A549 (cell line): ENCODE results near the gene RIT1. TPM values are rescaled to one million over a fixed set of nuclear protein-coding genes. Genes with fewer than 3 reads are reported as not detected.

Source experiments
- ATAC-seq, 2 experiments: fragments of 200-7000 bp in 1 of 2; fragments of >200 bp in 1 of 2; cut with Nextera tagmentation in 1 of 2; cut with Tn5 transposase in 1 of 2; 3 replicates each; pipeline versions ENCODE4 v1.8.0 to v1.9.1; 2018 to 2020; ENCODE audit warnings: mild to moderate bottlenecking in 1 of 2, moderate library complexity in 1 of 2
- CTCF ChIA-PET: fragments of 300-600 bp; sonication (Branson Sonifier 250); formaldehyde crosslinking; extraction: SDS; loops from one replicate; lab custom pipeline; 2021; ENCODE audit warnings: antibody characterized with exemption, inconsistent platforms; lab: Yijun Ruan, JAX
- POLR2A ChIA-PET: fragments of 350-600 bp; formaldehyde crosslinking; extraction: SDS; loops from one replicate; lab custom pipeline; 2021; ENCODE audit warnings: antibody characterized with exemption, inconsistent platforms; lab: Yijun Ruan, JAX
- DNase-seq, 2 experiments: peaks; one replicate each; pipeline versions ENCODE4 v3.0.0 to v3.0.0-alpha.2; 2011 to 2016; ENCODE audit warnings: low read depth in 1 of 2, low spot score in 1 of 2
- FAIRE-seq: peaks from 2 replicates; lab custom pipeline; 2011; peaks lifted over from hg19 to GRCh38; lab: Jason Lieb, UNC
- H3K27ac ChIP-seq, 2 experiments: fragments of >200 bp; sonication (Bioruptor Twin); formaldehyde crosslinking; 3 replicates each; pipeline ENCODE4 v1.5.1; 2016 to 2017
- H3K4me1 ChIP-seq: fragments of >200 bp; sonication (Bioruptor Twin); formaldehyde crosslinking; 3 replicates; pipeline ENCODE4 v1.6.1; 2016
- H3K4me2 ChIP-seq: fragments of >200 bp; sonication (Bioruptor Twin); formaldehyde crosslinking; 3 replicates; pipeline ENCODE4 v1.6.1; 2016
- H3K4me3 ChIP-seq: fragments of >200 bp; sonication (Bioruptor Twin); formaldehyde crosslinking; 3 replicates; pipeline ENCODE4 v1.5.1; 2016
- H3K9me3 ChIP-seq: fragments of >200 bp; sonication (Bioruptor Twin); formaldehyde crosslinking; 3 replicates; pipeline ENCODE4 v1.6.1; 2016
- BHLHE40 ChIP-seq: IDR thresholded peaks from 2 replicates; pipeline ENCODE4 v1.6.1; 2012; ENCODE audit warnings: low read depth, low read length, inconsistent platforms
- CBX2 ChIP-seq: fragments of 200-600 bp; sonication (generic); IDR thresholded peaks from 2 replicates; pipeline ENCODE4 v1.6.1; 2016; ENCODE audit warnings: low read depth, mild to moderate bottlenecking, borderline replicate concordance
- CEBPB ChIP-seq, 2 experiments: fragments of >200 bp in 1 of 2; sonication (Bioruptor Twin) in 1 of 2; formaldehyde crosslinking in 1 of 2; IDR thresholded peaks; 2 replicates each; pipeline ENCODE4 v1.6.1; 2012 to 2016
- CHD2 ChIP-seq: fragments of 150-350 bp; IDR thresholded peaks from 2 replicates; pipeline ENCODE4 v1.6.1; 2014; ENCODE audit warnings: low read length; ENCODE audit not compliant: partially characterized antibody
- CHD4 ChIP-seq: fragments of 200-600 bp; sonication (generic); IDR thresholded peaks from 2 replicates; pipeline ENCODE4 v1.6.1; 2016; ENCODE audit warnings: antibody characterized with exemption, mild to moderate bottlenecking, borderline replicate concordance
- FOXS1 ChIP-seq: fragments of 250-450 bp; sonication (Bioruptor Pico); IDR thresholded peaks from 2 replicates; pipeline ENCODE4 v1.5.0; 2020; ENCODE audit warnings: mild to moderate bottlenecking, moderate library complexity
- GATA3 ChIP-seq: IDR thresholded peaks from 2 replicates; pipeline ENCODE4 v1.6.1; 2012; ENCODE audit warnings: borderline replicate concordance
- HEYL ChIP-seq: fragments of 250-450 bp; sonication (Bioruptor Pico); IDR thresholded peaks from 2 replicates; pipeline ENCODE4 v1.8.0; 2021; ENCODE audit warnings: mild to moderate bottlenecking, moderate library complexity
- KDM5A ChIP-seq: fragments of 200-600 bp; sonication (generic); IDR thresholded peaks from 2 replicates; pipeline ENCODE4 v1.6.1; 2016; ENCODE audit warnings: antibody characterized with exemption, mild to moderate bottlenecking
- NFE2L2 ChIP-seq: fragments of 150-350 bp; conservative IDR thresholded peaks from 2 replicates; pipeline ENCODE4 v1.6.1; 2014; ENCODE audit warnings: low read length
- RAD21 ChIP-seq, 2 experiments: fragments of >200 bp in 1 of 2; sonication (Bioruptor Twin) in 1 of 2; formaldehyde crosslinking in 1 of 2; IDR thresholded peaks in 1 of 2; conservative IDR thresholded peaks in 1 of 2; 2 replicates in 1 of 2; 3 replicates in 1 of 2; pipeline ENCODE4 v1.6.1; 2012 to 2018; ENCODE audit warnings: inconsistent platforms in 1 of 2
- RNF2 ChIP-seq: fragments of 200-600 bp; sonication (generic); IDR thresholded peaks from 2 replicates; pipeline ENCODE4 v1.6.1; 2016; ENCODE audit warnings: low read depth, mild to moderate bottlenecking, antibody characterized with exemption, moderate library complexity, borderline replicate concordance
- SMC3 ChIP-seq: fragments of >200 bp; sonication (Bioruptor Twin); formaldehyde crosslinking; IDR thresholded peaks from 3 replicates; pipeline ENCODE4 v1.6.1; 2018; ENCODE audit warnings: inconsistent platforms
- TFCP2L1 ChIP-seq: fragments of 250-450 bp; sonication (Bioruptor Pico); IDR thresholded peaks from 2 replicates; pipeline ENCODE4 v1.5.0; 2021; ENCODE audit warnings: mild to moderate bottlenecking
- ZC3H11A ChIP-seq: fragments of 450-650 bp; IDR thresholded peaks from 2 replicates; pipeline ENCODE4 v1.6.1; 2014; ENCODE audit warnings: antibody characterized with exemption, mild to moderate bottlenecking
- ZNF302 ChIP-seq: fragments of 250-450 bp; sonication (Bioruptor Pico); IDR thresholded peaks from 2 replicates; pipeline ENCODE4 v1.9.0; 2021; ENCODE audit warnings: inconsistent platforms, mild to moderate bottlenecking, moderate library complexity
- ZSCAN20 ChIP-seq: fragments of 250-450 bp; sonication (Bioruptor Pico); IDR thresholded peaks from 2 replicates; pipeline ENCODE4 v1.8.0; 2022; ENCODE audit warnings: mild to moderate bottlenecking, moderate library complexity
- whole genome bisulfite sequencing: methylation state at CpG from one replicate; pipeline ENCODE4 v1.1.6; 2017; ENCODE audit errors: missing lambda C conversion rate; 5-methylcytosine and 5-hydroxymethylcytosine counted together
- polyA plus RNA-seq, 4 experiments: library from polyadenylated mRNA; depleted of rRNA in 3 of 4; stranded (reverse); fragments of >200 nt; fragmentation: RNase III in 1 of 4; extraction: RNeasy Plus Mini Kit Qiagen cat#74134 plus additional on column Dnase treatment in 1 of 4; gene quantifications; 2 replicates in 3 of 4; 3 replicates in 1 of 4; pipeline ENCODE4 v1.2.3, GENCODE V29; 2011 to 2017
- TF ChIP-seq, protein P1 (sequence below): fragments of >200 bp; sonication (Bioruptor Twin); formaldehyde crosslinking; IDR thresholded peaks from 3 replicates; pipeline ENCODE4 v1.5.1; 2016
- TF ChIP-seq, protein P2 (sequence below): IDR thresholded peaks from 2 replicates; pipeline ENCODE4 v1.6.1; 2012
- TF ChIP-seq, protein P3 (sequence below): IDR thresholded peaks from 2 replicates; pipeline ENCODE4 v1.6.1; 2012; ENCODE audit warnings: low read depth, borderline replicate concordance
- TF ChIP-seq, protein P4 (sequence below): fragments of >200 bp; sonication (Bioruptor Twin); formaldehyde crosslinking; IDR thresholded peaks from 3 replicates; pipeline ENCODE4 v1.6.1; 2016
- TF ChIP-seq, protein P5 (sequence below): fragments of 150-350 bp; IDR thresholded peaks from 2 replicates; pipeline ENCODE4 v1.6.1; 2014; ENCODE audit warnings: low read depth, mild to moderate bottlenecking, low read length

RIT1 gene
- polyA plus RNA-seq, 2 of the 4 experiments (the other 2 are of a cell fraction): 23.6 to 51.9 TPM

DNA sequence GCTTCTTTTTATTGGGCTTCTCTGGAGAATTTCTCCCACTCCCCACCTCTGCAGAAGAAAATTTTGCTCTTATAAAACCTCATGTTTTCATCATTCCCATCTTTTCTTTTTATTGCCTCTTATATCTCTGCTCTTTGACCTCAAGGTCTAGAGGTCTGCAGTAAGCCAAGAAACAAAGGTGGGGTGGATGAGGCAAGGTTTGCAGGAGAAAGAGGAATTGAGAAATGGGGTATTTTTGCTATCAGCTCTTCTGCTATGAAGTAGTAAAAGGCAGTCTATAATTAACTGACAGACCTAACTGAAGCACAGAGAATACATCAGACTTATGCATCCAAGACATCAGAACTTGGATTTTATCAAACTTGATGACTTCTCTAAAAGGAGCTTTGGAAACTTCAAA, 28.9 kb downstream of the RIT1 start:
- DNase-seq: no peak
- no peak overlapping the region for H3K27ac ChIP-seq
- FAIRE-seq: no peak
- no peak for TF ChIP-seq GATA3
- no peak overlapping the region for H3K4me3 ChIP-seq
- no peak for ATAC-seq
- ChIA-PET CTCF (interaction anchor here (0.9 to 1.4 kb wide), 3 partner anchors 8 to 17 kb away, joined by 3 to 4 read pairs (median 3); no protein-coding TSS in a partner anchor), POLR2A (interaction anchor here (1.0 kb wide), 1 partner anchor 29 kb away, joined by 3 read pairs; the partner anchor contains the start of gene RIT1)
- no peak overlapping the region for H3K4me2 ChIP-seq
- H3K4me1 ChIP-seq: no peaks in the 10 kb centered on the region
- no peaks in the 10 kb centered on the region for H3K9me3 ChIP-seq

DNA sequence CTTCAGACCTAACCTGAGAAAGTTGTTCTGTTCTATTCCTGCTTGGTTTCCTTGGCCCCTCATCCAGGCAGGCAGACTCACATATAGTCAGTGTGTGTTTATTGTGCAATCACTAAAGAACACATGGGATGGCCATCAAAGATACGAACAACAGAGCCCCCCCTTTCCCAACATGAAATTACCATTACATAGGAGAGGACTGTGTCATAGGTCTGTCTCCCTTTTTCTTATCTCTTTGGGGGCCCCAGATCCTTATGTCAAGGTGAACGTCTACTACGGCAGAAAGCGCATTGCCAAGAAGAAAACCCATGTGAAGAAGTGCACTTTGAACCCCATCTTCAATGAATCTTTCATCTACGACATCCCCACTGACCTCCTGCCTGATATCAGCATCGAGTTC, 30.2 kb downstream of the RIT1 start:
- H3K9me3 ChIP-seq: no peaks in the 10 kb centered on the region
- H3K4me2 ChIP-seq: no peak overlapping the region
- no peak overlapping the region for H3K27ac ChIP-seq
- ChIA-PET POLR2A (no interaction called here), CTCF (no interaction called here)
- no peak overlapping the region for H3K4me3 ChIP-seq
- 67% methylated on average over 6 of the region's 6 CpGs for WGBS
- FAIRE-seq: no peak
- DNase-seq: no peak
- no peak for ATAC-seq
- H3K4me1 ChIP-seq: no peaks in the 10 kb centered on the region
- TF ChIP-seq ZNF302 (CRISPR knock-in tag): no peak
- TF ChIP-seq HEYL (CRISPR knock-in tag): no peak
- TF ChIP-seq CHD4: no peak
- TF ChIP-seq SMC3: no peak
- TF ChIP-seq CEBPB (IDR thresholded peaks at IDR 0.05): 0 out of 4 replicates have a peak, but pooled peaks of 1 of the 2 experiments have one; percentile 13
- TF ChIP-seq RNF2: no peak
- TF ChIP-seq FOXS1 (CRISPR knock-in tag): no peak
- TF ChIP-seq, protein P1, sequence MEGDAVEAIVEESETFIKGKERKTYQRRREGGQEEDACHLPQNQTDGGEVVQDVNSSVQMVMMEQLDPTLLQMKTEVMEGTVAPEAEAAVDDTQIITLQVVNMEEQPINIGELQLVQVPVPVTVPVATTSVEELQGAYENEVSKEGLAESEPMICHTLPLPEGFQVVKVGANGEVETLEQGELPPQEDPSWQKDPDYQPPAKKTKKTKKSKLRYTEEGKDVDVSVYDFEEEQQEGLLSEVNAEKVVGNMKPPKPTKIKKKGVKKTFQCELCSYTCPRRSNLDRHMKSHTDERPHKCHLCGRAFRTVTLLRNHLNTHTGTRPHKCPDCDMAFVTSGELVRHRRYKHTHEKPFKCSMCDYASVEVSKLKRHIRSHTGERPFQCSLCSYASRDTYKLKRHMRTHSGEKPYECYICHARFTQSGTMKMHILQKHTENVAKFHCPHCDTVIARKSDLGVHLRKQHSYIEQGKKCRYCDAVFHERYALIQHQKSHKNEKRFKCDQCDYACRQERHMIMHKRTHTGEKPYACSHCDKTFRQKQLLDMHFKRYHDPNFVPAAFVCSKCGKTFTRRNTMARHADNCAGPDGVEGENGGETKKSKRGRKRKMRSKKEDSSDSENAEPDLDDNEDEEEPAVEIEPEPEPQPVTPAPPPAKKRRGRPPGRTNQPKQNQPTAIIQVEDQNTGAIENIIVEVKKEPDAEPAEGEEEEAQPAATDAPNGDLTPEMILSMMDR: no peak

DNA sequence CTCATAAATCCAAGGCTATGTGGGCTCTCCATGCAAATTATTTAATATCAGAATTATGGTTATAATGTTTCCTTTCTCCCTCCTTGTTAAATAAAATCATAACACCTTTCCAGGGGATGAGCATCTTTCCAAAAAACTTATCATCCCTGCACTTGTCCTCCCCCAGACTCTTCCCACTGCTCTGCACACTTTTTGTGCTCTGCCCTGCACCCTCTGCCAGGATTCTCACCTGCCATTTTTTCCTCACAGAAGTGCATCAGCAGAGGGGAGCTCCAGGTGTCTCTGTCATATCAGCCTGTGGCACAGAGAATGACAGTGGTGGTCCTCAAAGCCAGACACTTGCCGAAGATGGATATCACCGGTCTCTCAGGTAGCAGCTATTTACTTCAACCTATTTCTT, 30.9 kb downstream of the RIT1 start:
- TF ChIP-seq NFE2L2: no peak
- TF ChIP-seq CHD2: no peak
- TF ChIP-seq TFCP2L1 (CRISPR knock-in tag): no peak
- TF ChIP-seq FOXS1 (CRISPR knock-in tag): no peak
- TF ChIP-seq ZC3H11A: no peak
- TF ChIP-seq RNF2: no peak
- TF ChIP-seq KDM5A: no peak
- no peak for TF ChIP-seq RAD21 (conservative IDR thresholded peaks at IDR 0.05 in 1 of 2, IDR thresholded peaks at IDR 0.05 in 1 of 2)
- TF ChIP-seq, protein P2, sequence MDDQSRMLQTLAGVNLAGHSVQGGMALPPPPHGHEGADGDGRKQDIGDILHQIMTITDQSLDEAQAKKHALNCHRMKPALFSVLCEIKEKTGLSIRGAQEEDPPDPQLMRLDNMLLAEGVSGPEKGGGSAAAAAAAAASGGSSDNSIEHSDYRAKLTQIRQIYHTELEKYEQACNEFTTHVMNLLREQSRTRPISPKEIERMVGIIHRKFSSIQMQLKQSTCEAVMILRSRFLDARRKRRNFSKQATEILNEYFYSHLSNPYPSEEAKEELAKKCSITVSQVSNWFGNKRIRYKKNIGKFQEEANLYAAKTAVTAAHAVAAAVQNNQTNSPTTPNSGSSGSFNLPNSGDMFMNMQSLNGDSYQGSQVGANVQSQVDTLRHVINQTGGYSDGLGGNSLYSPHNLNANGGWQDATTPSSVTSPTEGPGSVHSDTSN: no peak
- TF ChIP-seq, protein P3, sequence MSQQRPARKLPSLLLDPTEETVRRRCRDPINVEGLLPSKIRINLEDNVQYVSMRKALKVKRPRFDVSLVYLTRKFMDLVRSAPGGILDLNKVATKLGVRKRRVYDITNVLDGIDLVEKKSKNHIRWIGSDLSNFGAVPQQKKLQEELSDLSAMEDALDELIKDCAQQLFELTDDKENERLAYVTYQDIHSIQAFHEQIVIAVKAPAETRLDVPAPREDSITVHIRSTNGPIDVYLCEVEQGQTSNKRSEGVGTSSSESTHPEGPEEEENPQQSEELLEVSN: no peak
- TF ChIP-seq, protein P4, sequence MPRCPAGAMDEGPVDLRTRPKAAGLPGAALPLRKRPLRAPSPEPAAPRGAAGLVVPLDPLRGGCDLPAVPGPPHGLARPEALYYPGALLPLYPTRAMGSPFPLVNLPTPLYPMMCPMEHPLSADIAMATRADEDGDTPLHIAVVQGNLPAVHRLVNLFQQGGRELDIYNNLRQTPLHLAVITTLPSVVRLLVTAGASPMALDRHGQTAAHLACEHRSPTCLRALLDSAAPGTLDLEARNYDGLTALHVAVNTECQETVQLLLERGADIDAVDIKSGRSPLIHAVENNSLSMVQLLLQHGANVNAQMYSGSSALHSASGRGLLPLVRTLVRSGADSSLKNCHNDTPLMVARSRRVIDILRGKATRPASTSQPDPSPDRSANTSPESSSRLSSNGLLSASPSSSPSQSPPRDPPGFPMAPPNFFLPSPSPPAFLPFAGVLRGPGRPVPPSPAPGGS: no peak
- TF ChIP-seq, protein P1: no peak
- TF ChIP-seq CBX2: no peak
- TF ChIP-seq, protein P5, sequence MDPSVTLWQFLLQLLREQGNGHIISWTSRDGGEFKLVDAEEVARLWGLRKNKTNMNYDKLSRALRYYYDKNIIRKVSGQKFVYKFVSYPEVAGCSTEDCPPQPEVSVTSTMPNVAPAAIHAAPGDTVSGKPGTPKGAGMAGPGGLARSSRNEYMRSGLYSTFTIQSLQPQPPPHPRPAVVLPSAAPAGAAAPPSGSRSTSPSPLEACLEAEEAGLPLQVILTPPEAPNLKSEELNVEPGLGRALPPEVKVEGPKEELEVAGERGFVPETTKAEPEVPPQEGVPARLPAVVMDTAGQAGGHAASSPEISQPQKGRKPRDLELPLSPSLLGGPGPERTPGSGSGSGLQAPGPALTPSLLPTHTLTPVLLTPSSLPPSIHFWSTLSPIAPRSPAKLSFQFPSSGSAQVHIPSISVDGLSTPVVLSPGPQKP: no peak
- TF ChIP-seq BHLHE40: no peak
- no peak for TF ChIP-seq ZSCAN20 (CRISPR knock-in tag)
- Histone ChIP-seq H3K27ac (no peak overlapping the region), H3K4me1 (no peaks in the 10 kb centered on the region), H3K9me3 (no peaks in the 10 kb centered on the region), H3K4me3 (no peak overlapping the region), H3K4me2 (no peak overlapping the region)
- no peak for ATAC-seq
- ChIA-PET CTCF (no interaction called here), POLR2A (no interaction called here)
- no peak for FAIRE-seq
- DNase-seq: no peak
- WGBS: 100% methylated on average over 2 of the region's 2 CpGs
